HepG2 (cell line): ENCODE results near the gene TSPAN9. TPM values are rescaled to one million over a fixed set of nuclear protein-coding genes. Genes with fewer than 3 reads are reported as not detected.

Source experiments
- ELF3 ChIP-seq: IDR thresholded peaks from 2 replicates; pipeline ENCODE4 v1.6.1; 2016; ENCODE audit warnings: missing genetic modification reagents, missing compliant biosample characterization
- ZBTB20 ChIP-seq: sonication (generic); formaldehyde crosslinking; IDR thresholded peaks from 2 replicates; pipeline ENCODE4 v1.8.1; 2023; ENCODE audit warnings: missing genetic modification reagents, low read depth, mild to moderate bottlenecking, borderline replicate concordance
- ZBTB38 ChIP-seq: sonication (generic); formaldehyde crosslinking; IDR thresholded peaks from 2 replicates; pipeline ENCODE4 v1.5.1; 2020; ENCODE audit warnings: mild to moderate bottlenecking, missing genetic modification reagents
- polyA plus RNA-seq, 8 experiments: library from polyadenylated mRNA; depleted of rRNA in 3 of 8; stranded (reverse) in 7 of 8; unstranded in 1 of 8; fragments of >200 nt; fragmentation: Illumina TruSeq in 4 of 8; extraction: Trizol in 4 of 8; gene quantifications; 2 replicates each; pipeline versions ENCODE4 v1.2.1 to v1.2.3, GENCODE V29; 2011 to 2016; ENCODE audit warnings: low read depth in 4 of 8, missing spikeins in 1 of 8, mixed read lengths in 1 of 8; ENCODE audit not compliant: insufficient read depth in 1 of 8
- total RNA-seq, 5 experiments: library from RNA; depleted of rRNA; stranded (reverse); fragments of >200 nt; fragmentation: Illumina TruSeq; extraction: Trizol; gene quantifications; 2 replicates each; pipeline ENCODE4 v1.2.3, GENCODE V29; 2016; ENCODE audit warnings: low read depth in 1 of 5
- TF ChIP-seq, protein P1 (sequence below), 2 experiments: sonication (generic) in 1 of 2; formaldehyde crosslinking in 1 of 2; IDR thresholded peaks; 2 replicates each; pipeline versions ENCODE4 v1.4.0 to v1.6.1; 2016 to 2020; ENCODE audit warnings: borderline replicate concordance in 1 of 2, low read depth in 1 of 2, mild to moderate bottlenecking in 1 of 2, missing genetic modification reagents in 1 of 2
- TF ChIP-seq, protein P2 (sequence below), 2 experiments: sonication (generic) in 1 of 2; formaldehyde crosslinking in 1 of 2; IDR thresholded peaks; 2 replicates each; pipeline versions ENCODE4 v1.4.0 to v1.6.1; 2018 to 2020; ENCODE audit warnings: missing genetic modification reagents in 2 of 2, borderline replicate concordance in 1 of 2, low read depth in 1 of 2, mild to moderate bottlenecking in 1 of 2, missing biosample characterization in 1 of 2
- TF ChIP-seq, protein P3 (sequence below): sonication (generic); formaldehyde crosslinking; IDR thresholded peaks from 2 replicates; pipeline ENCODE4 v1.9.0; 2021; ENCODE audit warnings: mild to moderate bottlenecking, missing genetic modification reagents
- TF ChIP-seq, protein P4 (sequence below): sonication (generic); formaldehyde crosslinking; IDR thresholded peaks from 2 replicates; pipeline ENCODE4 v1.4.0; 2020; ENCODE audit warnings: missing genetic modification reagents

TSPAN9 gene
- total and polyA plus RNA-seq, 2 of the 13 experiments (the other 11 are each of a cell fraction or from before 2014, with no cell fraction given) = 18.1 to 42.3 TPM

DNA sequence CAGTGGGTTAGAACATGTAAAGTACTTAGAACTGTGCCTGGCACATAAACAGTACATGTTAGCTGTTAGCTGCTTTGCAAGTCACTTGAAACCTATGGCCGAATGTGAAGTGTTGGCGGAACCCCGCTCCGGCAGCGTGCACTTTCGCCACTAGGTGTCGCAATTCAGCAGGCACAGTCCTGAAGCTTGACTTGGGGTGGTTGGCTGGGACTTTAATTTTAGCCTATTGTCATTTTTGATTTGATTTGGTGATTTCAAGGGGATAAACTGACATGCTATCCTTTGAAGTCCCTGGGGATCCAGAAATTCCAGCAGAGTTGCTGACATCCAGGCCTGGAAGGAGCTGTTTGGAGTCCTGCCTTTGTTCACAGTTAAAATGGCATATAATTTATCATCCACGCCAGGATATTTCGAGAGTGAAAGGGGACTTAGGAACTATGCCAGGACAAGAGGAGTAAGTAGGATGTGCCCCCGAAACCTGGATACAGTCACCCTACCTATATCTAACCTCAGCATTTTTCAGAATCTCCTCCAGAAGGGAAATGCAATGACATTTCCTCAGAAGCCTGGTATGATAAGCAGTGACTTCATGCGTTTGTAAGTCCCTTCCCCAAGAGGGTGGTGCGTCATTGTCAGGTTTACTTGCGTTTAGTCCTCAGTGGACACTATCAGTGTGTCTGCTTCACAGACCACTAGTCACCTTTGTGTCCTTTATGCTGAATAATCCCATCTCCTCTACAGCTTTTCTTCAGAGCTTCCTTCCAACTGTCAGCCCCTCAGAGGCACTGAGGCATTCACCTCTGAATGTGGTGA is 3.5 kb upstream of the TSPAN9 start (continued):
- TF ChIP-seq, protein P1, sequence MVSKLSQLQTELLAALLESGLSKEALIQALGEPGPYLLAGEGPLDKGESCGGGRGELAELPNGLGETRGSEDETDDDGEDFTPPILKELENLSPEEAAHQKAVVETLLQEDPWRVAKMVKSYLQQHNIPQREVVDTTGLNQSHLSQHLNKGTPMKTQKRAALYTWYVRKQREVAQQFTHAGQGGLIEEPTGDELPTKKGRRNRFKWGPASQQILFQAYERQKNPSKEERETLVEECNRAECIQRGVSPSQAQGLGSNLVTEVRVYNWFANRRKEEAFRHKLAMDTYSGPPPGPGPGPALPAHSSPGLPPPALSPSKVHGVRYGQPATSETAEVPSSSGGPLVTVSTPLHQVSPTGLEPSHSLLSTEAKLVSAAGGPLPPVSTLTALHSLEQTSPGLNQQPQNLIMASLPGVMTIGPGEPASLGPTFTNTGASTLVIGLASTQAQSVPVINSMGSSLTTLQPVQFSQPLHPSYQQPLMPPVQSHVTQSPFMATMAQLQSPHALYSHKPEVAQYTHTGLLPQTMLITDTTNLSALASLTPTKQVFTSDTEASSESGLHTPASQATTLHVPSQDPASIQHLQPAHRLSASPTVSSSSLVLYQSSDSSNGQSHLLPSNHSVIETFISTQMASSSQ (IDR thresholded peaks at IDR 0.05; ENCODE audit: low read depth) = no peak
- TF ChIP-seq, protein P1 (CRISPR knock-in tag; IDR thresholded peaks at IDR 0.05; ENCODE audit: borderline replicate concordance) = no peak
- TF ChIP-seq ELF3 (peak; percentile 38; the same call in 1 of the 2 replicates), ZBTB38 (CRISPR knock-in tag) (0 out of 2 replicates have a peak, but pooled peaks have one; percentile 39), ZBTB20 (CRISPR knock-in tag) (peak; percentile 34; the same call in 1 of the 2 replicates)
- TF ChIP-seq, protein P2, sequence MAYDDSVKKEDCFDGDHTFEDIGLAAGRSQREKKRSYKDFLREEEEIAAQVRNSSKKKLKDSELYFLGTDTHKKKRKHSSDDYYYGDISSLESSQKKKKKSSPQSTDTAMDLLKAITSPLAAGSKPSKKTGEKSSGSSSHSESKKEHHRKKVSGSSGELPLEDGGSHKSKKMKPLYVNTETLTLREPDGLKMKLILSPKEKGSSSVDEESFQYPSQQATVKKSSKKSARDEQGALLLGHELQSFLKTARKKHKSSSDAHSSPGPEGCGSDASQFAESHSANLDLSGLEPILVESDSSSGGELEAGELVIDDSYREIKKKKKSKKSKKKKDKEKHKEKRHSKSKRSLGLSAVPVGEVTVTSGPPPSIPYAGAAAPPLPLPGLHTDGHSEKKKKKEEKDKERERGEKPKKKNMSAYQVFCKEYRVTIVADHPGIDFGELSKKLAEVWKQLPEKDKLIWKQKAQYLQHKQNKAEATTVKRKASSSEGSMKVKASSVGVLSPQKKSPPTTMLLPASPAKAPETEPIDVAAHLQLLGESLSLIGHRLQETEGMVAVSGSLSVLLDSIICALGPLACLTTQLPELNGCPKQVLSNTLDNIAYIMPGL (CRISPR knock-in tag; IDR thresholded peaks at IDR 0.05; ENCODE audit: borderline replicate concordance in 1 of 2, low read depth in 1 of 2) = peak; percentile 38 to 52; a peak in 1 of 4 replicates
- TF ChIP-seq, protein P3, sequence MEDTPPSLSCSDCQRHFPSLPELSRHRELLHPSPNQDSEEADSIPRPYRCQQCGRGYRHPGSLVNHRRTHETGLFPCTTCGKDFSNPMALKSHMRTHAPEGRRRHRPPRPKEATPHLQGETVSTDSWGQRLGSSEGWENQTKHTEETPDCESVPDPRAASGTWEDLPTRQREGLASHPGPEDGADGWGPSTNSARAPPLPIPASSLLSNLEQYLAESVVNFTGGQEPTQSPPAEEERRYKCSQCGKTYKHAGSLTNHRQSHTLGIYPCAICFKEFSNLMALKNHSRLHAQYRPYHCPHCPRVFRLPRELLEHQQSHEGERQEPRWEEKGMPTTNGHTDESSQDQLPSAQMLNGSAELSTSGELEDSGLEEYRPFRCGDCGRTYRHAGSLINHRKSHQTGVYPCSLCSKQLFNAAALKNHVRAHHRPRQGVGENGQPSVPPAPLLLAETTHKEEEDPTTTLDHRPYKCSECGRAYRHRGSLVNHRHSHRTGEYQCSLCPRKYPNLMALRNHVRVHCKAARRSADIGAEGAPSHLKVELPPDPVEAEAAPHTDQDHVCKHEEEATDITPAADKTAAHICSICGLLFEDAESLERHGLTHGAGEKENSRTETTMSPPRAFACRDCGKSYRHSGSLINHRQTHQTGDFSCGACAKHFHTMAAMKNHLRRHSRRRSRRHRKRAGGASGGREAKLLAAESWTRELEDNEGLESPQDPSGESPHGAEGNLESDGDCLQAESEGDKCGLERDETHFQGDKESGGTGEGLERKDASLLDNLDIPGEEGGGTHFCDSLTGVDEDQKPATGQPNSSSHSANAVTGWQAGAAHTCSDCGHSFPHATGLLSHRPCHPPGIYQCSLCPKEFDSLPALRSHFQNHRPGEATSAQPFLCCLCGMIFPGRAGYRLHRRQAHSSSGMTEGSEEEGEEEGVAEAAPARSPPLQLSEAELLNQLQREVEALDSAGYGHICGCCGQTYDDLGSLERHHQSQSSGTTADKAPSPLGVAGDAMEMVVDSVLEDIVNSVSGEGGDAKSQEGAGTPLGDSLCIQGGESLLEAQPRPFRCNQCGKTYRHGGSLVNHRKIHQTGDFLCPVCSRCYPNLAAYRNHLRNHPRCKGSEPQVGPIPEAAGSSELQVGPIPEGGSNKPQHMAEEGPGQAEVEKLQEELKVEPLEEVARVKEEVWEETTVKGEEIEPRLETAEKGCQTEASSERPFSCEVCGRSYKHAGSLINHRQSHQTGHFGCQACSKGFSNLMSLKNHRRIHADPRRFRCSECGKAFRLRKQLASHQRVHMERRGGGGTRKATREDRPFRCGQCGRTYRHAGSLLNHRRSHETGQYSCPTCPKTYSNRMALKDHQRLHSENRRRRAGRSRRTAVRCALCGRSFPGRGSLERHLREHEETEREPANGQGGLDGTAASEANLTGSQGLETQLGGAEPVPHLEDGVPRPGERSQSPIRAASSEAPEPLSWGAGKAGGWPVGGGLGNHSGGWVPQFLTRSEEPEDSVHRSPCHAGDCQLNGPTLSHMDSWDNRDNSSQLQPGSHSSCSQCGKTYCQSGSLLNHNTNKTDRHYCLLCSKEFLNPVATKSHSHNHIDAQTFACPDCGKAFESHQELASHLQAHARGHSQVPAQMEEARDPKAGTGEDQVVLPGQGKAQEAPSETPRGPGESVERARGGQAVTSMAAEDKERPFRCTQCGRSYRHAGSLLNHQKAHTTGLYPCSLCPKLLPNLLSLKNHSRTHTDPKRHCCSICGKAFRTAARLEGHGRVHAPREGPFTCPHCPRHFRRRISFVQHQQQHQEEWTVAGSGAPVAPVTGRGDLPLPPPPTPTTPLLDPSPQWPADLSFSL (CRISPR knock-in tag) = no peak
- TF ChIP-seq, protein P4, sequence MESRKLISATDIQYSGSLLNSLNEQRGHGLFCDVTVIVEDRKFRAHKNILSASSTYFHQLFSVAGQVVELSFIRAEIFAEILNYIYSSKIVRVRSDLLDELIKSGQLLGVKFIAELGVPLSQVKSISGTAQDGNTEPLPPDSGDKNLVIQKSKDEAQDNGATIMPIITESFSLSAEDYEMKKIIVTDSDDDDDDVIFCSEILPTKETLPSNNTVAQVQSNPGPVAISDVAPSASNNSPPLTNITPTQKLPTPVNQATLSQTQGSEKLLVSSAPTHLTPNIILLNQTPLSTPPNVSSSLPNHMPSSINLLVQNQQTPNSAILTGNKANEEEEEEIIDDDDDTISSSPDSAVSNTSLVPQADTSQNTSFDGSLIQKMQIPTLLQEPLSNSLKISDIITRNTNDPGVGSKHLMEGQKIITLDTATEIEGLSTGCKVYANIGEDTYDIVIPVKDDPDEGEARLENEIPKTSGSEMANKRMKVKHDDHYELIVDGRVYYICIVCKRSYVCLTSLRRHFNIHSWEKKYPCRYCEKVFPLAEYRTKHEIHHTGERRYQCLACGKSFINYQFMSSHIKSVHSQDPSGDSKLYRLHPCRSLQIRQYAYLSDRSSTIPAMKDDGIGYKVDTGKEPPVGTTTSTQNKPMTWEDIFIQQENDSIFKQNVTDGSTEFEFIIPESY (CRISPR knock-in tag) = peak; percentile 91
